CD4-positive, alpha-beta T cell treated with Interleukin-1 beta for 1 hour (primary cell): ENCODE measurements around the gene IFIT2.
"Not testable (repeated sequence)": the region's sequence is repeated elsewhere in the genome, so short reads cannot be mapped to it uniquely, and the experiment has no call there.

Experiments
- DNase-seq, 2 donors: peaks; one replicate each; pipeline ENCODE4 v3.0.0-alpha.2; 2020 to 2022

The IFIT2 gene, protein sequence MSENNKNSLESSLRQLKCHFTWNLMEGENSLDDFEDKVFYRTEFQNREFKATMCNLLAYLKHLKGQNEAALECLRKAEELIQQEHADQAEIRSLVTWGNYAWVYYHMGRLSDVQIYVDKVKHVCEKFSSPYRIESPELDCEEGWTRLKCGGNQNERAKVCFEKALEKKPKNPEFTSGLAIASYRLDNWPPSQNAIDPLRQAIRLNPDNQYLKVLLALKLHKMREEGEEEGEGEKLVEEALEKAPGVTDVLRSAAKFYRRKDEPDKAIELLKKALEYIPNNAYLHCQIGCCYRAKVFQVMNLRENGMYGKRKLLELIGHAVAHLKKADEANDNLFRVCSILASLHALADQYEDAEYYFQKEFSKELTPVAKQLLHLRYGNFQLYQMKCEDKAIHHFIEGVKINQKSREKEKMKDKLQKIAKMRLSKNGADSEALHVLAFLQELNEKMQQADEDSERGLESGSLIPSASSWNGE

GRCh38 chr10:89301721-89302445 is at the start of gene IFIT2:
Gene IFIT2, plus strand, starts transcription at chr10:89302046. Its CDS starts 78 bp downstream, at chr10:89302124.
- peak; percentile 50 to 73 for DNase-seq

- no peak for DNase-seq
Measured at GRCh38 chr10:89252225-89252585, 49.6 kb upstream of the IFIT2 start.

- DNase-seq = not testable (repeated sequence)
Measured at GRCh38 chr10:89255091-89255579, 46.7 kb upstream of the IFIT2 start.

DNA sequence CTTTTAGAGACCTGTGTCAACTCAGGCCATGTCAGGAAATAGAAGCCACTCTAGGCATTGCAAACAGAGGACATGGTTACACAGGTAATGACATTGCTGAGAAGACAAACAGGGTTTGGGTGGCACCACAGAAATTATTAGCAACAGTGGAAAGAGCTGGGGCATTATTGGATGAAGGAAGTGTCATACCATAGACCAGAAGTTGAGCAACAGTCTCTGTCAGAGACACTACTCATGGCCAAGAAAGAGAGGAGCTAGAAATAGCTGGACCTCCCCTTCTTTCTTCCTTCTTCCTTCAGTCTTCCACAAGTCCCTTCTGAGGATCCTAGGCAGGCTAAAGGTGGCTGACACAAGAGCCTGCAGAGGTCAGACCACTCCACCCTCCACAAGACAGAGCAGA is 46.1 kb upstream of the IFIT2 start:
- no peak for DNase-seq

DNA sequence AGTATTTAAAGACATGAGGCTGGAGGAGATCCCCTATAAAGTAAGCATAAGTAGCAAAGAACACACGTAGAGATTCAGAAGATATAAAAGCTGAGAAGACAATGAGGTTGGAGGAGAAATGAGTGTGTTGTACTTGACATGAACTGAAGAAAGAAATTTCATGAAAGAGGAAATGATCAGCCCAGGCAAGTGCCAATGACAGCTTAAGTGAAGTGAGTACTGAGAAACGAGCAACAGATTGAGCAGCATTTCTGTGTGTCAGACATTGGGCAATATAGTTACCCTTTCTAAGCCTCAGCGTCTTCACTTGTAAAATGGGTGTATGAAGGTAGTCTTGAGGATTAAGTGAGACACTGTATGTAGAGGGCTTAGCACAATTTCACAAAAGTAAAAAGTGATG is 45.5 kb upstream of the IFIT2 start:
- no peak for DNase-seq

GRCh38 chr10:89256962-89257361 is 44.9 kb upstream of the IFIT2 start:
- no peak for DNase-seq

DNA sequence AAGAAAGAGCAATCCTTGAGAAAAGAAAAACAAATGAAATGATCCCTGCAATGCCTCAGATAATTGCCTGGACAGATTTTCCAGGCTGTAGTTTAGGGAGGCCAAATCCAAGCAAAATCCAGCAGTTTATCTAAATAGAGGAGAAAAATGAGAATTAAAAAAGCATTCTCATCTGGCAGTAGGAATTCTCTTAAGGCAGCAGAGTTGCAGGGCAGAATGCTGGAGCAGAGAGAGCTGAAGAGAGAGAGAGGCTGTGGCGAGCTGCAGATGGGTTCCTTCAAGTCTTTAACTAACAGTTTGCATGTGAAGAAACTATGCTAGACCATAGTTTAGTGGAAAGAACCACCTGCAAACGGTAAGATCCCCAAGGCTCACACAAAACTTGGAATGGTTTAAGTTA is 44.3 kb upstream of the IFIT2 start:
- DNase-seq = no peak

DNA sequence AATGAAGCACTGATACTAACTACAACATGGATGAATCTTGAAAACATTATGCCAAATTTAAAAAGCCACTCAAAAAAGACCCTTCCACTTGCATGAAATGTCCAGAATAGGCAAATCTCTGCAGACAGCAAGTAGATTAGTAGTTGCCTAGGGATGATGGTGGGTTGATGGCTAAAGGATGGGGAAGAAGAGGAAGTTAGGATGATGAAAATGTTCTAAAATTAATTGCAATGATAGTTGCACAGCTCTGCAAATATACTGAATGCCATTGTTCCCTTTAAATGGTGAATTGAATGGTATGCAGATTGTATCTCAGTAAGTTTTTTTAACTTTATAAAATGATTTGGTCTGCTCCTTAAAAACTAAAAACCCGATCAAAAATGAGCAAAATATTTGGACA is 43.0 kb upstream of the IFIT2 start:
- no peak for DNase-seq

DNA sequence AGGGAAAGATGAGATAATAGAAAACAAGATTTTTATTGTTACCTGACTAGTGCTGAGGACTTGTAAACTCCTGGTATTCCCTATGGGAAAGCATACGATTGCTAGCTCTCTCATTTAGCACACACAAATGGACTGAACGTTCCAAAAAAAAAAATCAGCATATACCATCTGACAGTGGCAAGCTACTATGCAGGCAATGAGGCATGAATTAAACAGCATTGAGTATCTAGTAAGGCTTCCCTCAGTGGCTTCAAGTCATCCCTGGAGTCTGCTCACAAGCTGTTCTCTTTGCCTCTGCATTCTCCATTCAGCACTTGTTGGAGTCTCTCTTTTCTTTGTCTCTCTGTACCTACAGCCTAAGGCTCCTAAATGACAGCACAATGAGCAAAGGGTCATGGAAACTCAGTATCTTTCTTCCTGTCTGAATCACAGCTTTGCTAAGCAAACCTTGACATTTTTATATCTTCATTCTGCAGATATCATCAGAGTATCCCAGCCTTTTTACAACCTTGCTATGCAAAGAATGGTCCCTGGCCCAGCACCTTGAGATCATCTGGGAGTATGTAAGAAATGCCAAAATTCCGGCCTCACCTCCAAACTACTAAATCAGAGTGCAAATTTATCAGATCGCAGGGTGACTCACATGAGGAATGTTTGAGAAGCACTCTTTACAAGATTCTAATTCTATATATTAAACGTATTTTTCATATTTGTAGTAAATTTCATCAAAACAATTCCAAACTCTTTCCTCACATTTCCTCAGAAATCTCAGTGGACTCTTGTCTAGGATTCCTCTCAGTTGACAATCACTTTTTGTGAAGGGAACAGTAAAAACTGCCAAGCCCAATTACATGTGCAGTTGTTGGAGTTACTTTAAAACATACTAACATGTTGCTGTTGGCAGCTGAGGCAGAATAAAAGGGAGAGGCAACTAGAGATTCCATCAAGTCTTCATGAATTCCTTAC is 39.5 kb upstream of the IFIT2 start:
- no peak for DNase-seq

GRCh38 chr10:89263091-89263490 is 38.8 kb upstream of the IFIT2 start:
- DNase-seq = no peak

DNA sequence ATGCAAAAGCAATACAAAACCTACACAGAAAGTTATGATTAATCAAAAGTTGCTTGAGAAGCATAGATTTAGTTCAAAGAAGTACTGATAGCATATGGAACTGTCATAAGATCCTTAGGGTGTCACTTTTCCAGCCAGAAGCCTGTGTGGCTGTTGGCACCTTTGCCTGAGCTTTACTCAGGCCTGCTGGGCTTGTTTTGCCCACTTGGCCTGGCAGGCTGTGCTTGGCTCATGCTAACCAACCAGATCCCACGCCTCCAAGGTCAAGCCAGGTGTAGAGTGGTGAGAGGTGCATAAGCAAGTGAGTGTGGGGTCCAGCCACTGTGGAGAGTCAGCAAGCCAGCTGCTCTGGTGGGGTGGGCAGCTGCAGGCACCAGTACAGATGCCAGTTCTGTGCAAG is 38.3 kb upstream of the IFIT2 start:
- DNase-seq = no peak

- DNase-seq = no peak
Measured at GRCh38 chr10:89266721-89267453, 35.0 kb upstream of the IFIT2 start.

DNA sequence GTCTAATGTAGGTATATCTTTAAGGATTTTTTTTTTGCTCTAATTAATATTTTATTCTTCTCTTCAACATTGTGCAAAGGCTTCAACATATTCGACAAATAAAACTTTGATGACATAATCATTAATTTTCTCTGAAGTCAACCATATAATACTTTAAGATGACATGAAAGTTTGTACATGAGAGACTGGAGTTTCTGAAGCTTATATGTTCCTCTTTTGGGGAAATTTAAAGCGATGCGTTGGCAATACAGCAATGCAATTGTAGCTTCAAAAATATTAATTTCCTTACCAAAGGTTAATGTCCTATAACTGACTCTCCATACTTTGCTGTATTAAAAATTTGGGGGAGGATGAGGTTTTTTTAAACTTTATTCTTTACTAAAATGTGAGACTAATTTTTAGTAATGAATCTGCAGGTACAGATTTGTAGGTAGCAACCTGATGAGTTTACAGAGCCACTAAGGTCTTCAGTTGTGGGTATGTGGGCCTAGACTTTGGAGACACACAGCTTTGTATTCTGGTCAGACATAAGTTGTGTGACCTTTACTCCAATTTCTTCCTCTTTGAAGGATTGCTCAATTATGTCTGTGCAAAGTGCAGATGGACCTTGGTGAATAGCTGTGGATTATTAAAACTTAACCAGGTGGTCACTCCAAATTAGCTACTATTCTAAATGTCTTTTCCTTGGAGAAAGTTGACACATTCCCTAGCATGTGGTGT is 32.3 kb upstream of the IFIT2 start:
- DNase-seq = no peak

- no peak for DNase-seq
Measured at GRCh38 chr10:89270153-89270483, 31.7 kb upstream of the IFIT2 start.

- no peak for DNase-seq
Measured at GRCh38 chr10:89271532-89271931, 30.3 kb upstream of the IFIT2 start.

- no peak for DNase-seq
Measured at GRCh38 chr10:89273680-89274079, 28.2 kb upstream of the IFIT2 start.

GRCh38 chr10:89274928-89275327 is 26.9 kb upstream of the IFIT2 start:
- no peak for DNase-seq

GRCh38 chr10:89275383-89275782 is 26.5 kb upstream of the IFIT2 start:
- no peak for DNase-seq

DNA sequence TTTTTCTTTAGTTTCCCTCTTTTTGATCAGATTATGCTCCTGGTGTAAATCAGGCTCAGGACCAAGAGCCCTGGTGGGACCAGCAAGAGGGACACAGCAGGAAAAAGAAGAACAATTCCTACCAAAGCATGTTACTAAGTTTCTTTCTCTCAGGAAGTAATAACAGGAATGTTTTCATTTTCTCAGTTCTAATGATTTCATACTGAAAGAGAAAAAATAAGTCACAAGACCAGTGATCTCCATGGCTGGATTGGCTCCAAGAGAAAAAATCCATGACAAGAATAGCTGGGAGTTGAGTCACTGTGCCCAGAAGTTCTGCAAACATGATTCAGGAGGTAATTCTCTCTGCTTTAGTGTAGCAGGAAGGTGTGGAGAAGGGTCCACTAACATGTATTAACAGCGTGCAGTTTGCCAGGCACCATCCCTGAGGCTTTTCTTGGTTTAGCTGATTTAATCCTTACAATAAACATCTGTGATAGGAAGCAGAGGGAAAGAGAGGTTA is 23.8 kb upstream of the IFIT2 start:
- DNase-seq = no peak

DNA sequence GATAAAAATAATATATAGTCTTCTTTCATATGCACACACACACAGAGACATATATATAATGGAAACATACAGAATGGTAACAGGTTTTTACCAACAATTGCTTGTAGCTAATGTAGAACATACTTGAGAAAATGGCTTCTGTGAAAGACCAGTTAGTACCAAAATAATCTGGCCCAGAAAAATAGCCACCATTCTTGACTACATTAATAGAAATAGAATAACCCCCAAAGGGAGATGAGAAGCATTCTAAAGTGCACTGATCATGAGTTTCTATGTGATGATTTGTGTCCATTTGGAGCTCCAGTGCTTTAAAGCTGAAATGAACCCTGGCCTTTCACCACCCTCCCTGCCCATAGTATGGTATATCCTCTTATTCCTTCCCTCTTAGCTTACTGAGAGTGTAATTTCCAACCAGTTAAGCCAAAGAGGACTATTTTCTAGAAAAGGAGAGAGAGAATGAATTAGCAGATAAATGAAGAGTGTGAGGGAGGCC is 22.9 kb upstream of the IFIT2 start:
- no peak for DNase-seq

- DNase-seq = no peak
Measured at GRCh38 chr10:89279421-89279869, 22.4 kb upstream of the IFIT2 start.
